ENCODE results near the gene CNTN2.

CNTN2 gene

GRCh38 chr1:205073511-205073910 lies 30.5 kb downstream of the CNTN2 start:
- DNase-seq (ENCODE audit: low spot score): no peak

- DNase-seq (ENCODE audit: low spot score): no peak
These were observed 31.1 kb downstream of the CNTN2 start for GRCh38 chr1:205074084-205074483.

- DNase-seq (ENCODE audit: low spot score): no peak
These were observed 31.5 kb downstream of the CNTN2 start for GRCh38 chr1:205074513-205074912.

- no peak for DNase-seq (ENCODE audit: low spot score)
These were observed 32.7 kb downstream of the CNTN2 start for GRCh38 chr1:205075642-205076155.

GRCh38 chr1:205076245-205076761 lies 33.3 kb downstream of the CNTN2 start:
- DNase-seq (ENCODE audit: low spot score): no peak

- no peak for DNase-seq (ENCODE audit: low spot score)
These were observed 34.3 kb downstream of the CNTN2 start for GRCh38 chr1:205077158-205077933.

GRCh38 chr1:205077934-205078311 lies 34.9 kb downstream of the CNTN2 start:
- DNase-seq (ENCODE audit: low spot score): no peak

GRCh38 chr1:205082431-205082830 lies 39.4 kb downstream of the CNTN2 start:
- no peak for DNase-seq (ENCODE audit: low spot score)

- DNase-seq (ENCODE audit: low spot score): no peak
These were observed 41.3 kb downstream of the CNTN2 start, which contains the start of gene TMEM81 for GRCh38 chr1:205084360-205084759. TSS of gene TMEM81 (minus strand) at chr1:205084460. CDS start at chr1:205084320, 140 bp downstream.

GRCh38 chr1:205088341-205088740 lies 45.3 kb downstream of the CNTN2 start:
- no peak for DNase-seq (ENCODE audit: low spot score)

GRCh38 chr1:205091043-205091740 lies 48.2 kb downstream of the CNTN2 start:
- no peak for DNase-seq (ENCODE audit: low spot score)

GRCh38 chr1:205095422-205095821 lies 52.4 kb downstream of the CNTN2 start:
- DNase-seq (ENCODE audit: low spot score): no peak

GRCh38 chr1:205098242-205098641 lies 55.2 kb downstream of the CNTN2 start:
- DNase-seq (ENCODE audit: low spot score): no peak

- DNase-seq (ENCODE audit: low spot score): no peak
These were observed 59.4 kb downstream of the CNTN2 start for GRCh38 chr1:205102404-205102803.

GRCh38 chr1:205107327-205107726 lies 64.3 kb downstream of the CNTN2 start:
- no peak for DNase-seq (ENCODE audit: low spot score)

- no peak for DNase-seq (ENCODE audit: low spot score)
These were observed 65.5 kb downstream of the CNTN2 start for GRCh38 chr1:205108464-205108863.

- no peak for DNase-seq (ENCODE audit: low spot score)
These were observed 66.3 kb downstream of the CNTN2 start for GRCh38 chr1:205109269-205109668.

- DNase-seq (ENCODE audit: low spot score): no peak
These were observed 66.7 kb downstream of the CNTN2 start for GRCh38 chr1:205109711-205110110.

- DNase-seq (ENCODE audit: low spot score): no peak
These were observed 68.3 kb downstream of the CNTN2 start for GRCh38 chr1:205111354-205111753.

GRCh38 chr1:205118752-205119151 lies 75.7 kb downstream of the CNTN2 start:
- DNase-seq (ENCODE audit: low spot score): no peak

- peak; percentile 97 for DNase-seq (ENCODE audit: low spot score)
These were observed 78.9 kb downstream of the CNTN2 start, which contains the start of gene RBBP5 for GRCh38 chr1:205121660-205122488. TSS of gene RBBP5 (minus strand) at chr1:205121978. CDS start at chr1:205121873, 105 bp downstream.

GRCh38 chr1:205122489-205122882 lies 79.5 kb downstream of the CNTN2 start:
- DNase-seq (ENCODE audit: low spot score): no peak
